OCI-LY7 (cell line): ENCODE measurements around the gene BPIFB1. TPM values are rescaled to one million over a fixed set of nuclear protein-coding genes. Genes with fewer than 3 reads are reported as not detected.

Experiments used
- BruUV-seq: library from RNA; stranded (reverse); fragments of 400-500 nt; replicated peaks from 2 replicates; lab custom pipeline; 2021; lab: Mats Ljungman, UMichigan
- CTCF ChIA-PET: fragments of 300-600 bp; sonication (Branson Sonifier 250); formaldehyde crosslinking; loops from one replicate; lab custom pipeline; 2022; ENCODE audit warnings: antibody characterized with exemption; ENCODE audit not compliant: unreplicated experiment; lab: Charles Lee
- POLR2A ChIA-PET: fragments of 300-600 bp; sonication (Branson Sonifier 250); formaldehyde crosslinking; loops from one replicate; lab custom pipeline; 2022; ENCODE audit warnings: antibody characterized with exemption; lab: Charles Lee
- DNase-seq: peaks from one replicate; pipeline ENCODE4 v3.0.0-alpha.2; 2015; ENCODE audit warnings: low spot score
- H2AFZ ChIP-seq: fragments of 200-600 bp; sonication (generic), shearing (Covaris generic); 2 replicates; pipeline ENCODE4 v1.6.1; 2014; ENCODE audit warnings: mild to moderate bottlenecking, antibody characterized with exemption, low read length, moderate library complexity
- H3K27ac ChIP-seq: fragments of 200-600 bp; sonication (generic); 2 replicates; pipeline ENCODE4 v1.5.1; 2014; ENCODE audit warnings: mixed run types, low read depth, mild to moderate bottlenecking, moderate library complexity, low read length, inconsistent platforms; ENCODE audit not compliant: poor library complexity, severe bottlenecking
- H3K36me3 ChIP-seq: fragments of 200-600 bp; sonication (generic); 2 replicates; pipeline ENCODE4 v1.6.1; 2014; ENCODE audit warnings: mild to moderate bottlenecking, antibody characterized with exemption, low read length, moderate library complexity, mixed read lengths; ENCODE audit not compliant: insufficient read depth
- H3K4me1 ChIP-seq: fragments of 200-600 bp; sonication (generic); 2 replicates; pipeline ENCODE4 v1.5.1; 2014; ENCODE audit warnings: mild to moderate bottlenecking, low read length; ENCODE audit not compliant: insufficient read depth, poor library complexity, severe bottlenecking
- H3K4me2 ChIP-seq: fragments of 200-600 bp; sonication (generic); 2 replicates; pipeline ENCODE4 v1.6.1; 2014; ENCODE audit warnings: mild to moderate bottlenecking, low read length
- H3K4me3 ChIP-seq: fragments of 200-600 bp; sonication (generic); 2 replicates; pipeline ENCODE4 v1.5.1; 2014; ENCODE audit warnings: mild to moderate bottlenecking, low read depth, low read length; ENCODE audit not compliant: poor library complexity, severe bottlenecking
- H3K79me2 ChIP-seq: fragments of 200-600 bp; sonication (generic); 2 replicates; pipeline ENCODE4 v1.6.1; 2016; ENCODE audit warnings: low read depth, mild to moderate bottlenecking, low read length, moderate library complexity, mixed read lengths; ENCODE audit not compliant: insufficient read depth
- H3K9me2 ChIP-seq: fragments of 200-600 bp; sonication (generic); 2 replicates; pipeline ENCODE4 v1.6.1; 2016; ENCODE audit warnings: mild to moderate bottlenecking, low read length, mixed read lengths; ENCODE audit not compliant: insufficient read depth
- H3K9me3 ChIP-seq: fragments of 200-600 bp; sonication (generic); 2 replicates; pipeline ENCODE4 v1.6.1; 2014; ENCODE audit warnings: mild to moderate bottlenecking, mixed run types, low read length, mixed read lengths
- H4K20me1 ChIP-seq: fragments of 200-600 bp; sonication (generic); 2 replicates; pipeline ENCODE4 v1.6.1; 2014; ENCODE audit warnings: mild to moderate bottlenecking, antibody characterized with exemption, low read length, moderate library complexity, mixed read lengths; ENCODE audit not compliant: insufficient read depth
- CTCF ChIP-seq: fragments of 200-600 bp; sonication (generic); conservative IDR thresholded peaks from 2 replicates; pipeline ENCODE4 v1.5.1; 2014; ENCODE audit warnings: mild to moderate bottlenecking, antibody characterized with exemption, low read length, moderate library complexity, mixed read lengths
- EZH2phosphoT487 ChIP-seq: fragments of 200-600 bp; sonication (generic); IDR thresholded peaks from 2 replicates; pipeline ENCODE4 v1.6.1; 2018; ENCODE audit warnings: low read depth, borderline replicate concordance, mild to moderate bottlenecking, mixed run types, antibody characterized with exemption, low read length, moderate library complexity, mixed read lengths
- intact Hi-C: fragments of 100-400 bp; cut with micrococcal nuclease; formaldehyde crosslinking; loops from one replicate; pipeline ENCODE4 v1.10.0; 2022; ENCODE audit not compliant: unreplicated experiment
- total RNA-seq, 2 experiments: library from RNA; depleted of rRNA in 1 of 2; stranded (reverse); fragments of >200 nt in 1 of 2; shearing (Covaris generic) in 1 of 2; gene quantifications; 2 replicates each; pipeline ENCODE4 v1.2.3, GENCODE V29; 2014 to 2022

Gene BPIFB1
- total RNA-seq, 2 experiments from 2014 or later = not detected

- ChIA-PET POLR2A (no interaction called here), CTCF (no interaction called here)
- Histone ChIP-seq H3K27ac (no peak overlapping the region), H3K36me3 (no peaks in the 10 kb centered on the region), H3K79me2 (no peaks in the 10 kb centered on the region), H3K4me1 (no peaks in the 10 kb centered on the region), H3K4me3 (no peak overlapping the region), H3K9me3 (no peaks in the 10 kb centered on the region), H3K9me2 (no peaks in the 10 kb centered on the region), H2AFZ (no peak overlapping the region), H4K20me1 (no peaks in the 10 kb centered on the region), H3K4me2 (no peak overlapping the region)
- BruUV-seq = no TSS peak
- intact Hi-C loops = no loop called here
- no peak for DNase-seq
- no peak for TF ChIP-seq CTCF
- TF ChIP-seq EZH2phosphoT487 = no peak
Measured at GRCh38 chr20:33250666-33251065, 32.3 kb upstream of the BPIFB1 start.

GRCh38 chr20:33251496-33251895 lies 31.5 kb upstream of the BPIFB1 start:
- CTCF ChIA-PET = no interaction called here
- Histone ChIP-seq H4K20me1 (no peaks in the 10 kb centered on the region), H3K27ac (no peak overlapping the region), H3K9me3 (no peaks in the 10 kb centered on the region), H3K4me3 (no peak overlapping the region), H3K36me3 (no peaks in the 10 kb centered on the region), H3K4me1 (no peaks in the 10 kb centered on the region), H3K4me2 (no peak overlapping the region), H3K9me2 (no peaks in the 10 kb centered on the region), H2AFZ (no peak overlapping the region), H3K79me2 (no peaks in the 10 kb centered on the region)
- no peak for TF ChIP-seq EZH2phosphoT487
- TF ChIP-seq CTCF = no peak
- POLR2A ChIA-PET = no interaction called here
- no TSS peak for BruUV-seq
- intact Hi-C loops = no loop called here
- no peak for DNase-seq

DNA sequence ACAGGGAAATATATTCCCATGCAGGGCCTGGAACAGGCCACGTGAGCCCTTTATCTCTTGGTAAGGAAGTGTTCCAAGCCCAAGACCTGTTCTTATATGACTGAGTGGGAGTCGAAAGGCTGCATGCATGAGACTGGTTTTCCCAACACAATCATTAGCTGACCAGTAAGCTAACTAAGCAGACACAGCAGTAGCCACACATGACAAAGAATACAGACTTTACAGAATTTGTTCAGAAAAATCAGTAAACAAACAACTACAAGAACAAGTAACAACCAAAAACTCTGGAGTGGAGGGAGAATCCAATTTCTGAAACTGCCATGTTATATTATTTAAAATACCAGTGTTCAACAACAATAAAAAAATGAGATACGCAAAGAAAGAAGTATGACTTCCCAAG lies 30.6 kb upstream of the BPIFB1 start:
- no peak overlapping the region for H3K4me3 ChIP-seq
- DNase-seq = no peak
- no peaks in the 10 kb centered on the region for H3K9me3 ChIP-seq
- H2AFZ ChIP-seq = no peak overlapping the region
- CTCF ChIA-PET = no interaction called here
- intact Hi-C loops = no loop called here
- TF ChIP-seq EZH2phosphoT487 (no peak), CTCF (no peak)
- no peaks in the 10 kb centered on the region for H4K20me1 ChIP-seq
- no peaks in the 10 kb centered on the region for H3K4me1 ChIP-seq
- no TSS peak for BruUV-seq
- no peaks in the 10 kb centered on the region for H3K36me3 ChIP-seq
- POLR2A ChIA-PET = interaction anchor here (0.6 to 0.7 kb wide), 2 partner anchors 39 to 448 kb away, joined by 3 read pairs; no protein-coding TSS in a partner anchor
- no peak overlapping the region for H3K4me2 ChIP-seq
- H3K27ac ChIP-seq = no peak overlapping the region
- no peaks in the 10 kb centered on the region for H3K9me2 ChIP-seq
- H3K79me2 ChIP-seq = no peaks in the 10 kb centered on the region
